ENCODE measurements around the gene ZAP70.

DNA sequence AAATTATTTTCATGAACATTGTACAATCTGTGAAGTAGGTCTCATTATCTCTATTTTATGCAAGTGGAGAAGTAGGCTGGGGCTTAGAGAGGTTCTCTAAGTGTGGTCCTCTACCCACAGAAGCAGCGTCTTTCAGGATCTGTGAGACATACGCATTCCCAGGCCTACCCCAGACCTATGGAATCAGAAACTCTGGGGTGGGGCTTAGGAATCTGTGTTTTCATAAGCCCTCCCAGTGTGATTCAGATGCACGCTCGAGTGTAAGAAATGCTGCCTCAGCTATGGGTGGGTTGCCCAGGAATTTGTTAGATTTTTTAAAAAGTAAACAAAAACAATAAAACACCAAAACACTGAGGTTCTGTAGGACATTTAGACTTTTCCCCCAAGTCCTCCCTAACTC, 14.8 kb upstream of the ZAP70 start:
- TF ChIP-seq CTCF (IDR thresholded peaks at IDR 0.05; ENCODE audit: insufficient read depth, low read length, poor library complexity, severe bottlenecking) = no peak
- TF ChIP-seq EZH2phosphoT487 (conservative IDR thresholded peaks at IDR 0.05; ENCODE audit: low read length) = no peak

All from SU-DHL-6 (cell line).